Measurements from ENCODE around the gene SPSB2.
"Not testable (repeated sequence)": the region's sequence is repeated elsewhere in the genome, so short reads cannot be mapped to it uniquely, and the experiment has no call there.

- TF ChIP-seq CTCF (IDR thresholded peaks at IDR 0.05 in 8 of 11, conservative IDR thresholded peaks at IDR 0.05 in 3 of 11); POLR2A (IDR thresholded peaks at IDR 0.05); POLR2AphosphoS5 (IDR thresholded peaks at IDR 0.05): not testable (repeated sequence)
These were observed 16.9 kb upstream of the SPSB2 start for GRCh38 chr12:6889775-6890573.

Data from spleen (tissue), 7 donors.